ENCODE data around the gene OR8H1. TPM values are rescaled to one million over a fixed set of nuclear protein-coding genes. Genes with fewer than 3 reads are reported as not detected.

Gene OR8H1
- total and polyA plus RNA-seq, 2 experiments from 2014 or later: not detected

DNA sequence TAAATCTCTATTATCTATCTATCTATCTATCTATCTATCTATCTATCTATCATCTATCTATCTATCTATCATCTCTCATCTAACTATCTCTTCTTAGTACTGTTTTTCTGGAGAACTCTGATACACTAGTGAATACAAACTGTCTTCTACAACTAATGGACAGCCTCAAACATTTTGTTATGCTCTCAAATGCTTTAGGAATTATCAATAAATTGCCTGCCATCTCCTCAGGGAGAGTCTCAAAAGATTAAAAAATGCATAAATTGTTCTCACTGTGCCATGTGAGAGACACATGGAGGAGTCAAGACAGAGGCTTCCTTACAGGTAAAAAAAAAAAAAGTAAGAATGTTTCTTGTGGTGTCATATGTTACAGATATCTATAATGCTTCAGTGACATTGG is 22.8 kb upstream of the OR8H1 start, which contains the start of gene OR8K3 (continued):
- TF ChIP-seq, protein P1, sequence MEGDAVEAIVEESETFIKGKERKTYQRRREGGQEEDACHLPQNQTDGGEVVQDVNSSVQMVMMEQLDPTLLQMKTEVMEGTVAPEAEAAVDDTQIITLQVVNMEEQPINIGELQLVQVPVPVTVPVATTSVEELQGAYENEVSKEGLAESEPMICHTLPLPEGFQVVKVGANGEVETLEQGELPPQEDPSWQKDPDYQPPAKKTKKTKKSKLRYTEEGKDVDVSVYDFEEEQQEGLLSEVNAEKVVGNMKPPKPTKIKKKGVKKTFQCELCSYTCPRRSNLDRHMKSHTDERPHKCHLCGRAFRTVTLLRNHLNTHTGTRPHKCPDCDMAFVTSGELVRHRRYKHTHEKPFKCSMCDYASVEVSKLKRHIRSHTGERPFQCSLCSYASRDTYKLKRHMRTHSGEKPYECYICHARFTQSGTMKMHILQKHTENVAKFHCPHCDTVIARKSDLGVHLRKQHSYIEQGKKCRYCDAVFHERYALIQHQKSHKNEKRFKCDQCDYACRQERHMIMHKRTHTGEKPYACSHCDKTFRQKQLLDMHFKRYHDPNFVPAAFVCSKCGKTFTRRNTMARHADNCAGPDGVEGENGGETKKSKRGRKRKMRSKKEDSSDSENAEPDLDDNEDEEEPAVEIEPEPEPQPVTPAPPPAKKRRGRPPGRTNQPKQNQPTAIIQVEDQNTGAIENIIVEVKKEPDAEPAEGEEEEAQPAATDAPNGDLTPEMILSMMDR (conservative IDR thresholded peaks at IDR 0.05; ENCODE audit: low read depth in 2 of 2): no peak
- TF ChIP-seq JUNB (IDR thresholded peaks at IDR 0.05; ENCODE audit: unreplicated experiment) (no peak), EZH2phosphoT487 (IDR thresholded peaks at IDR 0.05; ENCODE audit: unreplicated experiment) (no peak), ZNF114 (CRISPR knock-in tag; IDR thresholded peaks at IDR 0.05) (no peak), CREB1 (CRISPR knock-in tag; IDR thresholded peaks at IDR 0.05; ENCODE audit: low read depth) (no peak)

DNA sequence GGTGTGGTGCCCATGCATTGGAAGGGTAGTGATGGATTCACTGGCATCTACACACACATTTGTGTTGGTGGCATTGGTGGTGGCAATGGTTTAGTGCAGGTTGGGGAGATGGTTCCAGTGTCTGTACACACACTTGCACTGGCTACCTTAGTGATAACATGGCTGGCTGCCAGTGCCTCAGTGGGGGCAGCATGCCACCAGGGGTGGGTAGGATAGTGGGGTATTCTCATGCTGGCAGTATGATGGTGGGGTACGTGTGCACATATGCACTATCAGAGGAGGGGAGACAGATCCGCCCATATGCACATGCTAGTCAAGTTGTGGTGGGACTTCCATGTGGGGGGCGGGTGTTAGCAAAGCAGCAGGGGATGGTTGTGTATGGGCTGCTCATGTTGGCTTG is 15.8 kb upstream of the OR8H1 start:
- no peaks in the 10 kb centered on the region for H3K79me2 ChIP-seq (replicated peaks; ENCODE audit: insufficient read depth)
- no peaks in the 10 kb centered on the region for H3K4me1 Mint-ChIP-seq
- H3K27ac ChIP-seq (ENCODE audit: low read depth): no peak overlapping the region
- H3K4me2 ChIP-seq: no peak overlapping the region
- H3K36me3 ChIP-seq (ENCODE audit: insufficient read depth): no peaks in the 10 kb centered on the region
- peaks cover 20% of the 10 kb centered on the region; the same call in 2 of the 3 replicates for H3K9me3 Mint-ChIP-seq
- H3K27me3 ChIP-seq (ENCODE audit: insufficient read depth): no peaks in the 10 kb centered on the region
- H3K27ac Mint-ChIP-seq: no peak overlapping the region
- ATAC-seq (no peak), DNase-seq (ENCODE audit: low spot score) (no peak)
- 0 out of 3 replicates have a peak, but pooled peaks cover 5% of the 10 kb centered on the region for H3K36me3 Mint-ChIP-seq (ENCODE audit: low read depth)
- no peaks in the 10 kb centered on the region for H4K20me1 ChIP-seq (replicated peaks; ENCODE audit: insufficient read depth)
- no peaks in the 10 kb centered on the region for H3F3A ChIP-seq (replicated peaks; ENCODE audit: low read depth)
- H3K9me2 ChIP-seq (ENCODE audit: insufficient read depth): peaks cover 16% of the 10 kb centered on the region; the same call in 1 of the 2 replicates
- no peaks in the 10 kb centered on the region for H3K27me3 Mint-ChIP-seq (ENCODE audit: insufficient read depth, low read depth, poor library complexity)
- H3K4me3 ChIP-seq: no peak overlapping the region
- no peak overlapping the region for H2AFZ ChIP-seq
- H3K4me3 Mint-ChIP-seq: no peak overlapping the region
- H3K4me1 ChIP-seq (ENCODE audit: insufficient read depth): no peaks in the 10 kb centered on the region
- TF ChIP-seq EZH2 (IDR thresholded peaks at IDR 0.05; ENCODE audit: low read depth, unreplicated experiment) (no peak), STAT1 (IDR thresholded peaks at IDR 0.05; ENCODE audit: unreplicated experiment) (no peak), ZNF114 (CRISPR knock-in tag; IDR thresholded peaks at IDR 0.05) (no peak), POLR2AphosphoS5 (IDR thresholded peaks at IDR 0.05; ENCODE audit: low read depth) (no peak), JUNB (IDR thresholded peaks at IDR 0.05; ENCODE audit: unreplicated experiment) (no peak), NANOG (IDR thresholded peaks at IDR 0.05; ENCODE audit: borderline replicate concordance) (no peak), CREB1 (CRISPR knock-in tag; IDR thresholded peaks at IDR 0.05; ENCODE audit: low read depth) (no peak), EZH2phosphoT487 (IDR thresholded peaks at IDR 0.05; ENCODE audit: unreplicated experiment) (no peak), ZNF331 (CRISPR knock-in tag; IDR thresholded peaks at IDR 0.05; ENCODE audit: low read depth) (no peak)
- TF ChIP-seq, protein P1 (conservative IDR thresholded peaks at IDR 0.05; ENCODE audit: low read depth in 2 of 2): no peak
- TF ChIP-seq, protein P2, sequence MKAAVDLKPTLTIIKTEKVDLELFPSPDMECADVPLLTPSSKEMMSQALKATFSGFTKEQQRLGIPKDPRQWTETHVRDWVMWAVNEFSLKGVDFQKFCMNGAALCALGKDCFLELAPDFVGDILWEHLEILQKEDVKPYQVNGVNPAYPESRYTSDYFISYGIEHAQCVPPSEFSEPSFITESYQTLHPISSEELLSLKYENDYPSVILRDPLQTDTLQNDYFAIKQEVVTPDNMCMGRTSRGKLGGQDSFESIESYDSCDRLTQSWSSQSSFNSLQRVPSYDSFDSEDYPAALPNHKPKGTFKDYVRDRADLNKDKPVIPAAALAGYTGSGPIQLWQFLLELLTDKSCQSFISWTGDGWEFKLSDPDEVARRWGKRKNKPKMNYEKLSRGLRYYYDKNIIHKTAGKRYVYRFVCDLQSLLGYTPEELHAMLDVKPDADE (IDR thresholded peaks at IDR 0.05): no peak
- TF ChIP-seq, protein P3, sequence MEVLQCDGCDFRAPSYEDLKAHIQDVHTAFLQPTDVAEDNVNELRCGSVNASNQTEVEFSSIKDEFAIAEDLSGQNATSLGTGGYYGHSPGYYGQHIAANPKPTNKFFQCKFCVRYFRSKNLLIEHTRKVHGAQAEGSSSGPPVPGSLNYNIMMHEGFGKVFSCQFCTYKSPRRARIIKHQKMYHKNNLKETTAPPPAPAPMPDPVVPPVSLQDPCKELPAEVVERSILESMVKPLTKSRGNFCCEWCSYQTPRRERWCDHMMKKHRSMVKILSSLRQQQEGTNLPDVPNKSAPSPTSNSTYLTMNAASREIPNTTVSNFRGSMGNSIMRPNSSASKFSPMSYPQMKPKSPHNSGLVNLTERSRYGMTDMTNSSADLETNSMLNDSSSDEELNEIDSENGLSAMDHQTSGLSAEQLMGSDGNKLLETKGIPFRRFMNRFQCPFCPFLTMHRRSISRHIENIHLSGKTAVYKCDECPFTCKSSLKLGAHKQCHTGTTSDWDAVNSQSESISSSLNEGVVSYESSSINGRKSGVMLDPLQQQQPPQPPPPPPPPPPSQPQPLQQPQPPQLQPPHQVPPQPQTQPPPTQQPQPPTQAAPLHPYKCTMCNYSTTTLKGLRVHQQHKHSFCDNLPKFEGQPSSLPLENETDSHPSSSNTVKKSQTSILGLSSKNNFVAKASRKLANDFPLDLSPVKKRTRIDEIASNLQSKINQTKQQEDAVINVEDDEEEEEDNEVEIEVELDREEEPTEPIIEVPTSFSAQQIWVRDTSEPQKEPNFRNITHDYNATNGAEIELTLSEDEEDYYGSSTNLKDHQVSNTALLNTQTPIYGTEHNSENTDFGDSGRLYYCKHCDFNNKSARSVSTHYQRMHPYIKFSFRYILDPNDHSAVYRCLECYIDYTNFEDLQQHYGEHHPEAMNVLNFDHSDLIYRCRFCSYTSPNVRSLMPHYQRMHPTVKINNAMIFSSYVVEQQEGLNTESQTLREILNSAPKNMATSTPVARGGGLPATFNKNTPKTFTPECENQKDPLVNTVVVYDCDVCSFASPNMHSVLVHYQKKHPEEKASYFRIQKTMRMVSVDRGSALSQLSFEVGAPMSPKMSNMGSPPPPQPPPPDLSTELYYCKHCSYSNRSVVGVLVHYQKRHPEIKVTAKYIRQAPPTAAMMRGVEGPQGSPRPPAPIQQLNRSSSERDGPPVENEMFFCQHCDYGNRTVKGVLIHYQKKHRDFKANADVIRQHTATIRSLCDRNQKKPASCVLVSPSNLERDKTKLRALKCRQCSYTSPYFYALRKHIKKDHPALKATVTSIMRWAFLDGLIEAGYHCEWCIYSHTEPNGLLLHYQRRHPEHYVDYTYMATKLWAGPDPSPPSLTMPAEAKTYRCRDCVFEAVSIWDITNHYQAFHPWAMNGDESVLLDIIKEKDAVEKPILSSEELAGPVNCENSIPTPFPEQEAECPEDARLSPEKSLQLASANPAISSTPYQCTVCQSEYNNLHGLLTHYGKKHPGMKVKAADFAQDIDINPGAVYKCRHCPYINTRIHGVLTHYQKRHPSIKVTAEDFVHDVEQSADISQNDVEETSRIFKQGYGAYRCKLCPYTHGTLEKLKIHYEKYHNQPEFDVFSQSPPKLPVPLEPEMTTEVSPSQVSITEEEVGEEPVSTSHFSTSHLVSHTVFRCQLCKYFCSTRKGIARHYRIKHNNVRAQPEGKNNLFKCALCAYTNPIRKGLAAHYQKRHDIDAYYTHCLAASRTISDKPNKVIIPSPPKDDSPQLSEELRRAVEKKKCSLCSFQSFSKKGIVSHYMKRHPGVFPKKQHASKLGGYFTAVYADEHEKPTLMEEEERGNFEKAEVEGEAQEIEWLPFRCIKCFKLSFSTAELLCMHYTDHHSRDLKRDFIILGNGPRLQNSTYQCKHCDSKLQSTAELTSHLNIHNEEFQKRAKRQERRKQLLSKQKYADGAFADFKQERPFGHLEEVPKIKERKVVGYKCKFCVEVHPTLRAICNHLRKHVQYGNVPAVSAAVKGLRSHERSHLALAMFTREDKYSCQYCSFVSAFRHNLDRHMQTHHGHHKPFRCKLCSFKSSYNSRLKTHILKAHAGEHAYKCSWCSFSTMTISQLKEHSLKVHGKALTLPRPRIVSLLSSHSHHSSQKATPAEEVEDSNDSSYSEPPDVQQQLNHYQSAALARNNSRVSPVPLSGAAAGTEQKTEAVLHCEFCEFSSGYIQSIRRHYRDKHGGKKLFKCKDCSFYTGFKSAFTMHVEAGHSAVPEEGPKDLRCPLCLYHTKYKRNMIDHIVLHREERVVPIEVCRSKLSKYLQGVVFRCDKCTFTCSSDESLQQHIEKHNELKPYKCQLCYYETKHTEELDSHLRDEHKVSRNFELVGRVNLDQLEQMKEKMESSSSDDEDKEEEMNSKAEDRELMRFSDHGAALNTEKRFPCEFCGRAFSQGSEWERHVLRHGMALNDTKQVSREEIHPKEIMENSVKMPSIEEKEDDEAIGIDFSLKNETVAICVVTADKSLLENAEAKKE (CRISPR knock-in tag; IDR thresholded peaks at IDR 0.05): no peak
